ENCODE data around the gene DDIT4. TPM values are rescaled to one million over a fixed set of nuclear protein-coding genes. Genes with fewer than 3 reads are reported as not detected.
A peak's percentile ranks its signal among the peaks of the same experiment; 100 is the strongest.

DDIT4 gene
- total and polyA plus RNA-seq, 2 of the 8 experiments (the other 6 are each of a cell fraction or from before 2014, with no cell fraction given), result 47.4 to 108 TPM

DNA sequence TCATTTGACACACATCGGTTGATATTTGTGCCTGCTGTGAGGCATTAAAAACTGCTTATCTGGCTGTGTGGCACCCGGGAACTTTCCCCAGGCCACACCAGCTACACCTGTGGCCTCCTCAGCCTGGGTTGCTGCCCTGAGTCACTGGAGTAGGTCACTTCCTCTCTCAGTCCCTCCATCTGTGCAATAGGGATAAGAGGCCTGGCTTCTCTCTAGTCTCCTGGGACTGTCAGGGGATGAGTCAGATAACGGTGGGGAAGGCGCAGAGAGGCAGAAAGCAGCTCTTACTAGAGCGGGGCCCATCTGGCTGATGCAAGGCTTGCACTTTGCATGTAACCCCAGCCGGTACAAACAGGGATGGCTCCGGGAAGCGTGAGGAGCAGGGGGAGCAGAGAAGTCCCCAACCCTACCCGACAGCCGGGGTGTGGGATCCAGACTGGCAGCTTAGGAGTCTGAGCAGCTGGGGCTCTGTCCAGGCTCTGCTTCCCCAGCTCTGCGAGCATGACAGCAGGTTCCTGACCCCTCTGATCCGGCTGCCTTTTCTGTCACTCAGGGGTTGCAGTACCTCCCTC is 47.0 kb downstream of the DDIT4 start:
- Histone ChIP-seq H3K4me3 (ENCODE audit: extremely low read depth in 1 of 4, insufficient read depth in 2 of 4, low read depth in 3 of 4, low read length in 4 of 4) (no peak overlapping the region), H2BK15ac (ENCODE audit: low read length) (peak overlapping the region; percentile 99), H4K5ac (ENCODE audit: insufficient read length, low read depth, low read length) (peak overlapping the region; percentile 41), H3K4ac (replicated peaks; ENCODE audit: insufficient read length, low read depth, low read length) (peak overlapping the region; percentile 65), H3K4me2 (ENCODE audit: insufficient read depth in 1 of 2, low read depth in 2 of 2, low read length in 2 of 2) (peak overlapping the region; percentile 9 to 47; a peak in 2 of 4 replicates), H3K79me1 (ENCODE audit: low read depth, low read length) (no peaks in the 10 kb centered on the region), H2BK120ac (replicated peaks; ENCODE audit: low read depth, low read length) (peak overlapping the region; percentile 78), H2AFZ (ENCODE audit: low read length) (peak overlapping the region; percentile 73; the same call in 1 of the 2 replicates), H3K23me2 (ENCODE audit: low read depth, low read length) (no peaks in the 10 kb centered on the region; the same call in 1 of the 2 replicates), H3K79me2 (ENCODE audit: control insufficient read depth in 1 of 2, insufficient read depth in 2 of 2, low read length in 2 of 2) (no peaks in the 10 kb centered on the region), H3K9me3 (ENCODE audit: insufficient read depth in 2 of 2, low read depth in 1 of 2, low read length in 1 of 2) (no peaks in the 10 kb centered on the region; a peak in 1 of 4 replicates), H3K14ac (ENCODE audit: insufficient read length) (no peak overlapping the region), H2BK20ac (ENCODE audit: low read length) (peak overlapping the region; percentile 93), H3K27ac (ENCODE audit: low read depth, low read length) (peak overlapping the region; percentile 18; the same call in 1 of the 2 replicates), H4K91ac (replicated peaks; ENCODE audit: insufficient read length, low read length) (peak overlapping the region; percentile 63), H3K27me3 (replicated peaks in 1 of 4; ENCODE audit: control insufficient read depth in 3 of 4, extremely low read depth in 1 of 4, insufficient read depth in 3 of 4, low read length in 3 of 4) (no peaks in the 10 kb centered on the region), H2AK5ac (ENCODE audit: low read depth, low read length) (peak overlapping the region; percentile 79; the same call in 1 of the 2 replicates), H3K18ac (ENCODE audit: extremely low read depth, low read length) (peak overlapping the region; percentile 97), H3K4me1 (replicated peaks in 1 of 4; ENCODE audit: control insufficient read depth in 3 of 4, insufficient read depth in 4 of 4, low read length in 3 of 4) (peaks cover 16 to 34% (median 26%) of the 10 kb centered on the region in 4 experiments), H2BK12ac (ENCODE audit: low read depth, low read length) (peak overlapping the region; percentile 100), H3K23ac (ENCODE audit: insufficient read length) (no peak overlapping the region), H3K36me3 (ENCODE audit: control insufficient read depth in 2 of 4, insufficient read depth in 4 of 4, low read length in 3 of 4) (no peaks in the 10 kb centered on the region), H2BK5ac (ENCODE audit: low read depth, low read length) (peak overlapping the region; percentile 97), H4K8ac (ENCODE audit: extremely low read depth, insufficient read depth, low read length) (peak overlapping the region; percentile 91; the same call in 1 of the 2 replicates), H3K9ac (replicated peaks in 1 of 4; ENCODE audit: extremely low read depth in 1 of 4, low read depth in 3 of 4, low read length in 3 of 4) (peak overlapping the region in 1 of 4 experiments; percentile 1; a peak in 2 of 7 replicates), H4K20me1 (replicated peaks in 1 of 2; ENCODE audit: control insufficient read depth in 1 of 2, insufficient read depth in 2 of 2, low read length in 2 of 2) (no peaks in the 10 kb centered on the region), H3K56ac (replicated peaks; ENCODE audit: insufficient read length, low read depth, low read length) (no peak overlapping the region)
- FAIRE-seq (no peak), DNase-seq (ENCODE audit: low read depth in 1 of 2, low spot score in 2 of 2) (peak; percentile 58 to 76)
- ChIA-PET CTCF (ENCODE audit: partially characterized antibody) (interaction anchor here (0.6 to 4.2 kb wide), 19 partner anchors 9 to 1709 kb away, joined by 3 to 33 read pairs (median 4); no protein-coding TSS in a partner anchor), POLR2A (ENCODE audit: partially characterized antibody) (interaction anchor here (0.6 to 39.2 kb wide), 28 partner anchors 8 to 845 kb away, joined by 3 to 895 read pairs (median 6); partner anchors contain the start of genes ANAPC16, ASCC1, CHST3 and DDIT4)
- 37% methylated on average over 12 of the region's 12 CpGs; no CpG with 5 or more reads in 1 of the 2 experiments for WGBS, 2 experiments (ENCODE audit: extremely low coverage in 1 of 2, insufficient coverage in 1 of 2, insufficient read length in 1 of 2, insufficient replicate concordance in 2 of 2, low coverage in 1 of 2, low lambda C conversion rate in 2 of 2, missing lambda C conversion rate in 1 of 2)
- TF ChIP-seq RBBP5 (IDR thresholded peaks at IDR 0.05; ENCODE audit: borderline replicate concordance, low read depth, low read length) (no peak), PHF8 (conservative IDR thresholded peaks at IDR 0.05; ENCODE audit: low read depth, low read length) (no peak), NRF1 (IDR thresholded peaks at IDR 0.05; ENCODE audit: low read depth, low read length) (no peak), EP300 (IDR thresholded peaks at IDR 0.05; ENCODE audit: borderline replicate concordance in 1 of 2, low read depth in 2 of 2, low read length in 2 of 2) (peak in 1 of 2 experiments; percentile 47; a peak in 1 of 3 replicates), ZNF274 (IDR thresholded peaks at IDR 0.05; ENCODE audit: borderline replicate concordance, extremely low read depth, low read length) (no peak), TCF12 (IDR thresholded peaks at IDR 0.05; ENCODE audit: low read depth, low read length) (no peak)
- TF ChIP-seq, protein P1, sequence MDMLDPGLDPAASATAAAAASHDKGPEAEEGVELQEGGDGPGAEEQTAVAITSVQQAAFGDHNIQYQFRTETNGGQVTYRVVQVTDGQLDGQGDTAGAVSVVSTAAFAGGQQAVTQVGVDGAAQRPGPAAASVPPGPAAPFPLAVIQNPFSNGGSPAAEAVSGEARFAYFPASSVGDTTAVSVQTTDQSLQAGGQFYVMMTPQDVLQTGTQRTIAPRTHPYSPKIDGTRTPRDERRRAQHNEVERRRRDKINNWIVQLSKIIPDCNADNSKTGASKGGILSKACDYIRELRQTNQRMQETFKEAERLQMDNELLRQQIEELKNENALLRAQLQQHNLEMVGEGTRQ (IDR thresholded peaks at IDR 0.05; ENCODE audit: low read length), result no peak
- TF ChIP-seq, protein P2, sequence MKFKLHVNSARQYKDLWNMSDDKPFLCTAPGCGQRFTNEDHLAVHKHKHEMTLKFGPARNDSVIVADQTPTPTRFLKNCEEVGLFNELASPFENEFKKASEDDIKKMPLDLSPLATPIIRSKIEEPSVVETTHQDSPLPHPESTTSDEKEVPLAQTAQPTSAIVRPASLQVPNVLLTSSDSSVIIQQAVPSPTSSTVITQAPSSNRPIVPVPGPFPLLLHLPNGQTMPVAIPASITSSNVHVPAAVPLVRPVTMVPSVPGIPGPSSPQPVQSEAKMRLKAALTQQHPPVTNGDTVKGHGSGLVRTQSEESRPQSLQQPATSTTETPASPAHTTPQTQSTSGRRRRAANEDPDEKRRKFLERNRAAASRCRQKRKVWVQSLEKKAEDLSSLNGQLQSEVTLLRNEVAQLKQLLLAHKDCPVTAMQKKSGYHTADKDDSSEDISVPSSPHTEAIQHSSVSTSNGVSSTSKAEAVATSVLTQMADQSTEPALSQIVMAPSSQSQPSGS (IDR thresholded peaks at IDR 0.05; ENCODE audit: low read length), result no peak

Measured in H1 (cell line).